AG04449 (cell line): ENCODE measurements around the gene JAM2.
"Not testable (repeated sequence)": the region's sequence is repeated elsewhere in the genome, so short reads cannot be mapped to it uniquely, and the experiment has no call there.

Source experiments
- CTCF ChIA-PET: fragments of 350-600 bp; formaldehyde crosslinking; extraction: SDS; loops from one replicate; lab custom pipeline; 2021; ENCODE audit warnings: antibody characterized with exemption; lab: Yijun Ruan, JAX
- POLR2A ChIA-PET: fragments of 400-600, 350-600 bp; formaldehyde crosslinking; extraction: SDS; loops from one replicate; lab custom pipeline; 2020; ENCODE audit warnings: antibody characterized with exemption, inconsistent platforms; lab: Yijun Ruan, JAX
- DNase-seq: peaks from one replicate; pipeline ENCODE4 v3.0.0-alpha.2; 2010; ENCODE audit warnings: low read depth, low spot score
- H3K4me3 ChIP-seq: 2 replicates; pipeline ENCODE4 v1.5.1; 2011; ENCODE audit warnings: low read depth, mild to moderate bottlenecking, control low read depth, low read length
- TF ChIP-seq, protein P1 (sequence below): IDR thresholded peaks from one replicate; pipeline ENCODE4 v1.5.1; 2011; ENCODE audit warnings: mild to moderate bottlenecking, moderate library complexity, low read length, control low read depth, inconsistent platforms; ENCODE audit not compliant: insufficient read depth; ENCODE audit errors: missing control alignments

JAM2 gene

GRCh38 chr21:25700741-25701140, 61.7 kb downstream of the JAM2 start:
- CTCF ChIA-PET: interaction anchor here (0.7 to 6.5 kb wide), 5 partner anchors 10 to 92 kb away, joined by 3 to 63 read pairs (median 3); partner anchors contain the start of gene MRPL39
- no peak for DNase-seq
- no peak overlapping the region for H3K4me3 ChIP-seq
- POLR2A ChIA-PET: no interaction called here
- TF ChIP-seq, protein P1, sequence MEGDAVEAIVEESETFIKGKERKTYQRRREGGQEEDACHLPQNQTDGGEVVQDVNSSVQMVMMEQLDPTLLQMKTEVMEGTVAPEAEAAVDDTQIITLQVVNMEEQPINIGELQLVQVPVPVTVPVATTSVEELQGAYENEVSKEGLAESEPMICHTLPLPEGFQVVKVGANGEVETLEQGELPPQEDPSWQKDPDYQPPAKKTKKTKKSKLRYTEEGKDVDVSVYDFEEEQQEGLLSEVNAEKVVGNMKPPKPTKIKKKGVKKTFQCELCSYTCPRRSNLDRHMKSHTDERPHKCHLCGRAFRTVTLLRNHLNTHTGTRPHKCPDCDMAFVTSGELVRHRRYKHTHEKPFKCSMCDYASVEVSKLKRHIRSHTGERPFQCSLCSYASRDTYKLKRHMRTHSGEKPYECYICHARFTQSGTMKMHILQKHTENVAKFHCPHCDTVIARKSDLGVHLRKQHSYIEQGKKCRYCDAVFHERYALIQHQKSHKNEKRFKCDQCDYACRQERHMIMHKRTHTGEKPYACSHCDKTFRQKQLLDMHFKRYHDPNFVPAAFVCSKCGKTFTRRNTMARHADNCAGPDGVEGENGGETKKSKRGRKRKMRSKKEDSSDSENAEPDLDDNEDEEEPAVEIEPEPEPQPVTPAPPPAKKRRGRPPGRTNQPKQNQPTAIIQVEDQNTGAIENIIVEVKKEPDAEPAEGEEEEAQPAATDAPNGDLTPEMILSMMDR: no peak

DNA sequence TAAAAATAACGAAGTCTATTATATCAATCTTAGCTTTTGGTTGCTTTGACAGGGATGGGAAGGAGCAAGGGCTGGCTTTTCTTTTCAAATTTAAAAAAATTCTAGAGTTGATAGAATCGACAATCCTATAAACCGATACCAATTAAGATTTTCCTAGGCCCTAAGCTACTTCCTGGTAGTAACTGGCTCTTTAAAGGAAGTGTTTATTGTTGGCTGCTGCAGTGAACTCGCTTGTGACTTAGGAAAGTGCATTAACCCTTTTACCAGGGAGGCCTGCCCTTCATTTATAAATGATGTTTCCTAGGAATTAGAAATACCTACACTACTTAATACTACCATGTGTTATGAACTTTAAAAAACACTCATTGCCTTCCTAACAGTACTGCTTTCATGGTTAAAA, 62.5 kb downstream of the JAM2 start:
- DNase-seq: no peak
- POLR2A ChIA-PET: no interaction called here
- no peak overlapping the region for H3K4me3 ChIP-seq
- TF ChIP-seq, protein P1: no peak
- CTCF ChIA-PET: interaction anchor here (0.7 to 6.5 kb wide), 5 partner anchors 10 to 93 kb away, joined by 3 to 63 read pairs (median 4); partner anchors contain the start of gene MRPL39

DNA sequence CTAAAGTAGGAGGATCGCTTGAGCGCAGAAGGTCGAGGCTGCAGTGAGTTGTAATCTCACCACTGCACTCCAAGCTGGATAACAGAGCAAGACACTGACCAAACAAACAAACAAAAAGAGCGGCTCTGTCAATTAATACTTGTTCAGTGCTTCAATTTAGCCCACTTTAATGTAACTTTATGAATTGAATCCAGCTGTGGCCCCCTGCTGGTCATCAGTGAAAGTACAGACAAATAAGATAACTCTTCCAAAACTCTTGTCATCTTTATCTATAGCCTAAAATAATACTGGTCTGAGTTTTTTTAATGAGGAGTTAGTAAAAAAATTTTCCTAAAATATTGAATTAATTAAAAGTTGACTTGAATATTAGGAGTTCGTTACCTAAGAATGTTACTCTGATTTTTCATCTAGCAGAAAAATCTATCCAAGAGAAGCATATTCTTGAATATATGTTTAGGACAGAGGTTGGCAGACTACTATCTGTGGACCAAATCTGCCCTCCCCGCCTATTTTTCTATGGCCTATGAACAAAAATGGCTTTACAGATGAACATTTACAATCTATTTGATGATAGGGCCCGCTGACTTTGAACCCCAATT, 69.5 kb downstream of the JAM2 start:
- ChIA-PET POLR2A (no interaction called here), CTCF (interaction anchor here (0.6 to 5.0 kb wide), 15 partner anchors 10 to 286 kb away, joined by 3 to 78 read pairs (median 4); no protein-coding TSS in a partner anchor)
- no peak for DNase-seq
- TF ChIP-seq, protein P1: peak; percentile 64
- H3K4me3 ChIP-seq: no peak overlapping the region

DNA sequence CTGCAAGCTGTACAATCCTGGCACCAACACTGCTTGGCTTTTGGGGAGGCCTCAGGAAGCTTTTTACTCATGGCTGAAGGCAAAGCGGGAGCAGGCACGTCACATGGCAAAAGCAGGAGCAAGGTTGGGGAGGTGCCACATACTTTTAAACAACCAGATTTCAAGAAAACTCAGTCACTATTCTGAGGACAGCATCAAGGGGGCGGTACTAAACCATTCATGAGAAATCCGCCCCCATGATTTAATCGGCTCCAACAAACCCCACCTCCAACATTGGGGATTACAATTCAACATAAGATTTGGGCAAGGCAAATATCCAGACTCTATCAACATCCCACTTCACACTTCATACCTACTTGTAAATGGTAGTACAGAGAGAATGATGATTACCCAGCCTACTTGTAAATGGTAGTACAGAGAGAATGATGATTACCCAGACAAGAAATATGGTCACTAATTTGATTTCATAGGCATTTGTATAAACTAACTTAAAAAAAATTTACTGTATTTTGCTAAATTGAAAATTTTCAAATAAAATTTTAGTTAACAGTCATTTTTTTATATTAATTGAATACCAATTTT, 70.7 kb downstream of the JAM2 start:
- no peak overlapping the region for H3K4me3 ChIP-seq
- ChIA-PET POLR2A (no interaction called here), CTCF (interaction anchor here (0.7 to 5.8 kb wide), 2 partner anchors 9 to 102 kb away, joined by 3 to 65 read pairs; partner anchors contain the start of gene MRPL39)
- TF ChIP-seq, protein P1: no peak
- DNase-seq: no peak

DNA sequence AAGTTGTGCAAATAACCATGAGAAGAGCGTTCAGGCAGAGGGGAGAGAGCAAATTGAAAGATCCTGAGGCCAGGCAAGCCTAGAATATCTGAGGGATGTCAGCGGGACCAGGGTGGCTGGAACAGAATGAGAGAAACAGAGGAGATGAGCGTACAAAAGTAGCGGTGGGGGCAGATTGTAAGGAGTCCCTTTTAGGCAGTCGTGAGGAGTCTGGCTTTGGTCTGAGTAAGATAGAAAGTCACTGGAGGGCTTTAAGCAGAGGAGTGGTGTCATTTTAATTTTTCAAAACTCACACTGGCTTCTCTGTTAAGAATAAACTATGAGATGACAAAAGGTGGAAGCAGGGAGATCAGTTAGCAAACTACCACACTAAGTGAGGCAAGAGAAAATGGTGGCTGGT, 71.5 kb downstream of the JAM2 start:
- ChIA-PET POLR2A (no interaction called here), CTCF (interaction anchor here (0.7 to 5.8 kb wide), 3 partner anchors 8 to 102 kb away, joined by 3 to 65 read pairs (median 7); partner anchors contain the start of gene MRPL39)
- no peak for DNase-seq
- TF ChIP-seq, protein P1: no peak
- no peak overlapping the region for H3K4me3 ChIP-seq

DNA sequence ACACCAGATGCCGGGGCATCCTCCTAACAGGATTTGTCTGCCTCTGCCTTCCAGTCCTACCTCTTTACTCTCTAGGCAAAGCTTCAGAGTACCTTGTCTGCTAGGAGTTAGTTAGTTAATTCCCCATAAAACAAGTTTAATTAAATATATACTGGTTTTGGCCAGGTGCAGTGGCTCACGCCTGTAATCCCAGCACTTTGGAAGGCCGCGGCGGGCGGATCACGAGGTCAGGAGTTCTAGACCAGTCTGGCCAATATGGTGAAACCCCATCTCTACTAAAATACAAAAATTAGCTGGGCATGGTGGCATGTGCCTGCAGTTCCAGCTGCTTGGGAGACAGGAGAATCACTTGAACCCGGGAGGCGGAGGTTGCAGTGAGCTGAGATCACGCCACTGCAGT, 75.0 kb downstream of the JAM2 start:
- DNase-seq, POLR2A ChIA-PET, H3K4me3 ChIP-seq: not testable (repeated sequence)
- CTCF ChIA-PET: interaction anchor here (5.8 kb wide), 1 partner anchor 106 kb away, joined by 65 read pairs; the partner anchor contains the start of gene MRPL39
